ENCODE results near the gene NAPB.

Gene NAPB

GRCh38 chr20:23453549-23454543 is 32.6 kb upstream of the NAPB start:
- H3K9ac ChIP-seq (ENCODE audit: low read depth, low read length, poor library complexity): peak overlapping the region; percentile 34
- no peak overlapping the region for H3K4ac ChIP-seq (ENCODE audit: low read length)
- WGBS, 2 donors (ENCODE audit: extremely low coverage in 2 of 2, insufficient read length in 2 of 2, insufficient replicate concordance in 1 of 2): 100% methylated on average over 2 of the region's 15 CpGs; no CpG with 5 or more reads in 1 of the 2 donors
- H2BK15ac ChIP-seq (ENCODE audit: low read length): peak overlapping the region; percentile 51
- no peak overlapping the region for H2AK5ac ChIP-seq (ENCODE audit: low read depth, low read length)
- peak overlapping the region; percentile 4 for H2BK5ac ChIP-seq (ENCODE audit: low read length)
- no peak overlapping the region for H2BK120ac ChIP-seq (ENCODE audit: low read depth, low read length)
- H2BK12ac ChIP-seq (ENCODE audit: low read length): peak overlapping the region; percentile 94
- peak overlapping the region; percentile 2 for H3K14ac ChIP-seq (ENCODE audit: low read length)
- H4K91ac ChIP-seq (ENCODE audit: low read depth, low read length, poor library complexity): no peak overlapping the region
- H3K4me3 ChIP-seq (ENCODE audit: low read length in 2 of 2): peak overlapping the region in 1 of 2 donors; percentile 34
- no peak overlapping the region for H3K23ac ChIP-seq (ENCODE audit: low read depth, low read length, poor library complexity)
- no peak overlapping the region for H3K4me2 ChIP-seq (ENCODE audit: insufficient read depth, low read length, poor library complexity, severe bottlenecking)
- H3K79me1 ChIP-seq (ENCODE audit: low read depth, low read length): peaks cover 4% of the 10 kb centered on the region
- no peak for DNase-seq (ENCODE audit: low spot score)
- H4K8ac ChIP-seq (ENCODE audit: low read depth, low read length): no peak overlapping the region
- no peak overlapping the region for H2AFZ ChIP-seq (ENCODE audit: low read length)
- H3K27ac ChIP-seq (replicated peaks; ENCODE audit: low read length): peak overlapping the region; percentile 11
- no peak overlapping the region for H3K18ac ChIP-seq (ENCODE audit: low read length)
- peaks cover 0 to 26% (median 3%) of the 10 kb centered on the region in 3 experiments for H3K27me3 ChIP-seq (ENCODE audit: control insufficient read depth in 3 of 3, insufficient read depth in 3 of 3, low read depth in 1 of 3, low read length in 3 of 3)
- peaks cover 0 to 10% of the 10 kb centered on the region in 2 donors for H3K4me1 ChIP-seq (ENCODE audit: control insufficient read depth in 2 of 2, insufficient read depth in 1 of 2, low read depth in 1 of 2, low read length in 2 of 2)
- H3K9me3 ChIP-seq (replicated peaks in 1 of 2; ENCODE audit: control insufficient read depth in 2 of 2, insufficient read depth in 1 of 2, low read depth in 1 of 2, low read length in 2 of 2): peaks cover 0 to 2% of the 10 kb centered on the region in 2 donors
- no peaks in the 10 kb centered on the region for H3K36me3 ChIP-seq (replicated peaks in 1 of 2; ENCODE audit: control insufficient read depth in 2 of 2, insufficient read depth in 2 of 2, low read length in 2 of 2)

GRCh38 chr20:23452776-23453175 is 31.5 kb upstream of the NAPB start, which contains the start of gene CST11:
TSS of gene CST11 (minus strand) at chr20:23452876. CDS start at chr20:23452811, 65 bp downstream.
- Histone ChIP-seq H3K9ac (ENCODE audit: low read depth, low read length, poor library complexity) (no peak within 1 kb of the TSS), H3K18ac (ENCODE audit: low read length) (no peak within 1 kb of the TSS), H3K9me3 (replicated peaks in 1 of 2; ENCODE audit: control insufficient read depth in 2 of 2, insufficient read depth in 1 of 2, low read depth in 1 of 2, low read length in 2 of 2) (peaks cover 0 to 2% of the 10 kb centered on the region in 2 donors), H2BK12ac (ENCODE audit: low read length) (no peak within 1 kb of the TSS), H4K8ac (ENCODE audit: low read depth, low read length) (no peak within 1 kb of the TSS), H2AK5ac (ENCODE audit: low read depth, low read length) (no peak within 1 kb of the TSS), H3K4me1 (ENCODE audit: control insufficient read depth in 2 of 2, insufficient read depth in 1 of 2, low read depth in 1 of 2, low read length in 2 of 2) (peaks cover 0 to 10% of the 10 kb centered on the region in 2 donors), H3K14ac (ENCODE audit: low read length) (peak within 1 kb of the TSS; percentile 2), H2BK5ac (ENCODE audit: low read length) (no peak within 1 kb of the TSS), H3K79me1 (ENCODE audit: low read depth, low read length) (peaks cover 4% of the 10 kb centered on the region), H2BK120ac (ENCODE audit: low read depth, low read length) (no peak within 1 kb of the TSS), H3K4me3 (ENCODE audit: low read length in 2 of 2) (no peak within 1 kb of the TSS), H3K23ac (ENCODE audit: low read depth, low read length, poor library complexity) (no peak within 1 kb of the TSS), H3K36me3 (replicated peaks in 1 of 2; ENCODE audit: control insufficient read depth in 2 of 2, insufficient read depth in 2 of 2, low read length in 2 of 2) (no peaks in the 10 kb centered on the region), H3K27ac (replicated peaks; ENCODE audit: low read length) (no peak within 1 kb of the TSS), H2AFZ (ENCODE audit: low read length) (no peak within 1 kb of the TSS), H4K91ac (ENCODE audit: low read depth, low read length, poor library complexity) (no peak within 1 kb of the TSS), H3K27me3 (ENCODE audit: control insufficient read depth in 3 of 3, insufficient read depth in 3 of 3, low read depth in 1 of 3, low read length in 3 of 3) (peaks cover 0 to 28% (median 3%) of the 10 kb centered on the region in 3 experiments), H3K4ac (ENCODE audit: low read length) (no peak within 1 kb of the TSS), H2BK15ac (ENCODE audit: low read length) (no peak within 1 kb of the TSS), H3K4me2 (ENCODE audit: insufficient read depth, low read length, poor library complexity, severe bottlenecking) (no peak within 1 kb of the TSS)
- no CpG with 5 or more reads among the region's 4 CpGs for WGBS, 2 donors (ENCODE audit: extremely low coverage in 2 of 2, insufficient read length in 2 of 2, insufficient replicate concordance in 1 of 2)
- no peak for DNase-seq (ENCODE audit: low spot score)

GRCh38 chr20:23451956-23452487 is 30.7 kb upstream of the NAPB start:
- no peak overlapping the region for H2BK12ac ChIP-seq (ENCODE audit: low read length)
- H3K18ac ChIP-seq (ENCODE audit: low read length): no peak overlapping the region
- H3K9me3 ChIP-seq (replicated peaks in 1 of 2; ENCODE audit: control insufficient read depth in 2 of 2, insufficient read depth in 1 of 2, low read depth in 1 of 2, low read length in 2 of 2): peaks cover 0 to 2% of the 10 kb centered on the region in 2 donors
- H2BK5ac ChIP-seq (ENCODE audit: low read length): no peak overlapping the region
- H3K23ac ChIP-seq (ENCODE audit: low read depth, low read length, poor library complexity): no peak overlapping the region
- H3K4me2 ChIP-seq (ENCODE audit: insufficient read depth, low read length, poor library complexity, severe bottlenecking): no peak overlapping the region
- H2AK5ac ChIP-seq (ENCODE audit: low read depth, low read length): no peak overlapping the region
- no peak overlapping the region for H2AFZ ChIP-seq (ENCODE audit: low read length)
- H3K14ac ChIP-seq (ENCODE audit: low read length): no peak overlapping the region
- H3K79me1 ChIP-seq (ENCODE audit: low read depth, low read length): peaks cover 4% of the 10 kb centered on the region
- no peak overlapping the region for H2BK120ac ChIP-seq (ENCODE audit: low read depth, low read length)
- no peak overlapping the region for H3K4ac ChIP-seq (ENCODE audit: low read length)
- no peak overlapping the region for H3K9ac ChIP-seq (ENCODE audit: low read depth, low read length, poor library complexity)
- peaks cover 0 to 28% (median 3%) of the 10 kb centered on the region in 3 experiments for H3K27me3 ChIP-seq (ENCODE audit: control insufficient read depth in 3 of 3, insufficient read depth in 3 of 3, low read depth in 1 of 3, low read length in 3 of 3)
- DNase-seq (ENCODE audit: low spot score): no peak
- WGBS, 2 donors (ENCODE audit: extremely low coverage in 2 of 2, insufficient read length in 2 of 2, insufficient replicate concordance in 1 of 2): no CpG with 5 or more reads among the region's 11 CpGs
- peaks cover 0 to 10% of the 10 kb centered on the region in 2 donors for H3K4me1 ChIP-seq (ENCODE audit: control insufficient read depth in 2 of 2, insufficient read depth in 1 of 2, low read depth in 1 of 2, low read length in 2 of 2)
- H2BK15ac ChIP-seq (ENCODE audit: low read length): no peak overlapping the region
- no peak overlapping the region for H4K91ac ChIP-seq (ENCODE audit: low read depth, low read length, poor library complexity)
- no peak overlapping the region for H4K8ac ChIP-seq (ENCODE audit: low read depth, low read length)
- H3K4me3 ChIP-seq (ENCODE audit: low read length in 2 of 2): no peak overlapping the region
- H3K27ac ChIP-seq (replicated peaks; ENCODE audit: low read length): no peak overlapping the region
- H3K36me3 ChIP-seq (replicated peaks in 1 of 2; ENCODE audit: control insufficient read depth in 2 of 2, insufficient read depth in 2 of 2, low read length in 2 of 2): no peaks in the 10 kb centered on the region

- H3K23ac ChIP-seq (ENCODE audit: low read depth, low read length, poor library complexity): no peak overlapping the region
These were observed 29.6 kb upstream of the NAPB start for GRCh38 chr20:23450877-23451276.

More at GRCh38 chr20:23450877-23451276, 29.6 kb upstream of the NAPB start:
- Histone ChIP-seq H3K4me2 (ENCODE audit: insufficient read depth, low read length, poor library complexity, severe bottlenecking) (no peak overlapping the region), H4K91ac (ENCODE audit: low read depth, low read length, poor library complexity) (peak overlapping the region; percentile 75), H2BK120ac (ENCODE audit: low read depth, low read length) (no peak overlapping the region), H3K79me1 (ENCODE audit: low read depth, low read length) (peaks cover 4% of the 10 kb centered on the region), H3K4me3 (ENCODE audit: low read length in 2 of 2) (no peak overlapping the region), H3K27me3 (ENCODE audit: control insufficient read depth in 3 of 3, insufficient read depth in 3 of 3, low read depth in 1 of 3, low read length in 3 of 3) (peaks cover 0 to 29% (median 3%) of the 10 kb centered on the region in 3 experiments), H4K8ac (ENCODE audit: low read depth, low read length) (peak overlapping the region; percentile 57), H3K18ac (ENCODE audit: low read length) (peak overlapping the region; percentile 49), H2AK5ac (ENCODE audit: low read depth, low read length) (peak overlapping the region; percentile 52), H3K4ac (ENCODE audit: low read length) (no peak overlapping the region), H2BK15ac (ENCODE audit: low read length) (peak overlapping the region; percentile 14), H3K27ac (replicated peaks; ENCODE audit: low read length) (no peak overlapping the region), H2BK12ac (ENCODE audit: low read length) (no peak overlapping the region), H3K4me1 (ENCODE audit: control insufficient read depth in 2 of 2, insufficient read depth in 1 of 2, low read depth in 1 of 2, low read length in 2 of 2) (peaks cover 0 to 12% of the 10 kb centered on the region in 2 donors), H3K36me3 (replicated peaks in 1 of 2; ENCODE audit: control insufficient read depth in 2 of 2, insufficient read depth in 2 of 2, low read length in 2 of 2) (no peaks in the 10 kb centered on the region), H2AFZ (ENCODE audit: low read length) (no peak overlapping the region), H3K9me3 (replicated peaks in 1 of 2; ENCODE audit: control insufficient read depth in 2 of 2, insufficient read depth in 1 of 2, low read depth in 1 of 2, low read length in 2 of 2) (peaks cover 0 to 2% of the 10 kb centered on the region in 2 donors), H2BK5ac (ENCODE audit: low read length) (no peak overlapping the region), H3K14ac (ENCODE audit: low read length) (no peak overlapping the region), H3K9ac (ENCODE audit: low read depth, low read length, poor library complexity) (no peak overlapping the region)
- DNase-seq (ENCODE audit: low spot score): no peak
- 100% methylated on average over 1 of the region's 1 CpG; no CpG with 5 or more reads in 1 of the 2 donors for WGBS, 2 donors (ENCODE audit: extremely low coverage in 2 of 2, insufficient read length in 2 of 2, insufficient replicate concordance in 1 of 2)

Data from neuronal stem cell (in vitro differentiated cells).